DND-41 (cell line): ENCODE results near the gene LRTM2.

Experiments
- CTCF ChIP-seq: IDR thresholded peaks from 2 replicates; pipeline ENCODE4 v1.5.1; 2012; ENCODE audit warnings: borderline replicate concordance, low read length, moderate library complexity, mild to moderate bottlenecking; ENCODE audit not compliant: poor library complexity, severe bottlenecking; ENCODE audit errors: extremely low read depth
- EZH2 ChIP-seq: IDR thresholded peaks from 3 replicates; pipeline ENCODE4 v1.6.1; 2012; ENCODE audit warnings: borderline replicate concordance, low read depth, mild to moderate bottlenecking, moderate library complexity, low read length, inconsistent platforms; ENCODE audit not compliant: severe bottlenecking

GRCh38 chr12:1795221-1795784 is 25.1 kb upstream of the LRTM2 start:
- TF ChIP-seq CTCF (no peak), EZH2 (no peak)
